ENCODE measurements around the gene VPS54. TPM values are rescaled to one million over a fixed set of nuclear protein-coding genes. Genes with fewer than 3 reads are reported as not detected.
"Not testable (repeated sequence)": the region's sequence is repeated elsewhere in the genome, so short reads cannot be mapped to it uniquely, and the experiment has no call there.

The VPS54 gene
- polyA plus RNA-seq, 3 donors, result 44.5 to 58.5 (median 46.1) TPM

DNA sequence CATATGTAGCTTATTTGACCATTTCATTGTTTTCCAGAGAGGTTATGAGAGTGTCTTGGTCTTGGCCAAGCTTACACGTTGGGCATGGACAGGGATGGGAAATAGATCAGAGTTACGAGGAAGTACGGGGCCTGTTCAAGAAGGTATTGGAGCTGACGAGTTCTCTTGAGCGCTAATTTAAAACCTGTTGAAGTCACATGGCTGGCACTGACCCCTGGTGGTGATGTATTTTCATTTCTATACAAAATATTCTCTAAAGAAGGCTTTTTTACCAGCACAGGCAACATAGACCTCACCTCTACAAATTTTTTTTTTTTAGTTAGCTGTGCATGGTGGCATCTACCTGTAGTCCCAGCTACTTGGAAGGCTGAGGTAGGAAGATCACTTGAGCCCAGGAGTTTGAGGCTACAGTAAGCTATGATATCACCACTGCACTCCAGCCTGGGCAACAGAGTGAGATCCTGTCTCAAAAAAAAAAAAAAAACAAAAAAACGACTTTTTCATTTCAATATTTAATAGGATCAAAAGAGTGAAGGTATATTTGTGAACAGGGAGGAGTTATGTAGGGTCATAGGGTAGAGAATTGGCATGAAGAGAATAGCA lies 157.9 kb downstream of the VPS54 start:
- DNase-seq (ENCODE audit: extremely low read depth in 1 of 11, low read depth in 9 of 11, low spot score in 4 of 11), result peak in 4 of 11 donors; percentile 23 to 45 (median 33)

DNA sequence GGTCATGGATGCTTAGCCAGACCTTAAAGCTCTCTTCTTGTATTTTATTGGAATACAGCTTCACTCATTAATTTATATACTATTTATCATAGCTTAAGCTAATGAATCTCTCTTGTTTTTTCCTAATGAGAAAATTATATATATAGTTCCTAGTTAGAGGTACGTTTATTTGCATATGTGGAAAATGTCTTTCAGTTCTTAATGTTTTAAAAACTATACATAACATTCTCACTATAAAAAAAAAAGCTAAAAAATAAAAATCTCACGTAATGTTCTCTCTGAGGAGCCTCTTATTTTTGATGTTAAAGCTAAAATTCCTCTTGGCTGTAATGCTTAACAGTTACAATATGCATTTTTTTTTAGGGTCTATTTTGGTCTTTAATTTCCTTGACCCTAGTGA lies 160.9 kb downstream of the VPS54 start:
- no peak for DNase-seq (ENCODE audit: extremely low read depth in 1 of 11, low read depth in 9 of 11, low spot score in 4 of 11)

DNA sequence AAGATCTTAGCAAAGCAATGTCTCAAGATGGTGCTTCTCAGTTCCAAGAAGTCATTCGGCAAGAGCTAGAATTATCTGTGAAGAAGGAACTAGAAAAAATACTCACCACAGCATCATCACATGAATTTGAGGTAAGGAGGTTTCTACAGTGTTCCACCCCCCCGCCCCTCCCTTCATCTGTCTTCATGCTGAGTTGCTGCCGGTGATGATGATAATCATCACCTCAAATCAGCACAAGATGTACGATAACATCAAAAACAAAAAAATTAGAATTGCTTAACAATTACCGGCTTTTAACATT lies 163.0 kb downstream of the VPS54 start:
- no peak for DNase-seq (ENCODE audit: extremely low read depth in 1 of 11, low read depth in 9 of 11, low spot score in 4 of 11)

- DNase-seq (ENCODE audit: extremely low read depth in 1 of 11, low read depth in 9 of 11, low spot score in 4 of 11), result no peak
These were observed 163.6 kb downstream of the VPS54 start for GRCh38 chr2:63855418-63856302.

- no peak for DNase-seq (ENCODE audit: extremely low read depth in 1 of 11, low read depth in 9 of 11, low spot score in 4 of 11)
These were observed 165.5 kb downstream of the VPS54 start for GRCh38 chr2:63853527-63854310.

- DNase-seq (ENCODE audit: extremely low read depth in 1 of 11, low read depth in 9 of 11, low spot score in 4 of 11), result no peak
These were observed 167.4 kb downstream of the VPS54 start for GRCh38 chr2:63851691-63852311.

DNA sequence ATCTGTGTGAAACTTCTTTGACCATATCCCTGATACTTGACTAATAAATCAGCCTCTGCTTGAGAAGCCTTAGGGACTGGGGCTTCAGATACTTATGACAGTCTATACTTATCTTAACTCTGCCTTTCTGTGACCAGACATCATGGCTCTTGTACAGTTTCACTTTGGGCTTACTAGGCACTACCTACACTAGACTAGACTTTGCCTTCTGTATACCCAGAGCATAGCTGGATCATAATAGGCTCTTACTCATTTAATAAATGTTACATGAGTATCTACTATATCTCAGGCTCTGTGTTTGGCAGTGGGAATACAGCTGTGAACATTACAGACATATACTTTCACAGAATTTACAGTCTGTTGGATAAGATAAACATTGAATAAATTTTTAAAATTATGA lies 168.6 kb downstream of the VPS54 start:
- DNase-seq (ENCODE audit: extremely low read depth in 1 of 11, low read depth in 9 of 11, low spot score in 4 of 11), result no peak

- no peak for DNase-seq (ENCODE audit: extremely low read depth in 1 of 11, low read depth in 9 of 11, low spot score in 4 of 11)
These were observed 169.0 kb downstream of the VPS54 start for GRCh38 chr2:63850204-63850571.

DNA sequence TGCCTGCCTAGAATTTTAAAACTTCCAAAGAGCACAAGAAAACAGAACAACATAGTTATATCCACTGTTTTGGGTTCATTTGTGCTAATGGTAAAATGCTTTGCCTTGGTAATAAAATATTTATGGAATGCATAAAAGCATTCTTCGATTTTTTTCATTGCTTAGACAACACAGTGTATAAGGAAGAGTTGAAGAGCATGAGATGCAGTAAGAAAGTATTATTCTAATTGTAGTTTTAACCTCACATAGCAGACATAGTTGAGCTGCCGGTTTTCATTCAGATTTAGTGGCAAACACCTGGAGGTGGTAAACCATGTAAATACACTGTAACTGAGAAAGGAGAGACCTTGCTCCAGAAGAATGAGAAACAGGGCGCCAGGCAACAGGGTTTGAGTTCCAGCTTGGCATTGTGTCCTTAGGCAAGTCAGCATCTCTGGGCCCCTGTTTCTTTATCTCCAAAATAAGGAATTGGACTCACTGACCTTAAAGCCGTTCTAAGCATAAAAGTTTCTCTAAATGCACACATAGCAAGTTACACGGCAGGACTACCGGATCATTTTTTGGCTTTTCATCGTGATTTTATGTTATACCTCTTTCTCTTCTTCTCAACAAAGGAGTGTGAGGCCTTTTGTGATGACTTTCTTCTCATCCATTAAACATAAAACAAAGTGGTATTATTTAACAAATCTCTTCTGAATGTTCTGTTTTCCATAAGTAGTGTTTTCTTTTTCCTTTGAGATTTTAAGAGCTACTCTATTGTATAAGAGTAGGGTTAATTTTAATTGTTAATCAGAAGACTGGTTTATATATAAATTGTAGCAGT lies 169.6 kb downstream of the VPS54 start:
- peak in 1 of 11 donors; percentile 13 for DNase-seq (ENCODE audit: extremely low read depth in 1 of 11, low read depth in 9 of 11, low spot score in 4 of 11)

DNA sequence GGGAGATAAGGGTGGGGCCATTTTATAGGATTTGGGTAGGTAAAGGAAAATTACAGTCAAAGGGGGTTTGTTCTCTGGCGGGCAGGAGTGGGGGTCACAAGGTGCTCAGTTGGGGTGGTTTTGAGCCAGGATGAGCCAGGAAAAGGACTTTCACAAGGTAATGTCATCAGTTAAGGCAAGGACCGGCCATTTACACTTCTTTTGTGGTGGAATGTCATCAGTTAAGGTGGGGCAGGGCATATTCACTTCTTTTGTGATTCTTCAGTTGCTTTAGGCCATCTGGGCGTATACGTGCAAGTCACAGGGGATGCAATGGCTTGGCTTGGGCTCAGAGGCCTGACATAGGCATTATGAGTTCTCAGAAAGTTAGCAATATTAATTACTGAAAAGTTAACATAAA lies 171.7 kb downstream of the VPS54 start:
- not testable (repeated sequence) for DNase-seq (ENCODE audit: extremely low read depth in 1 of 11, low read depth in 9 of 11, low spot score in 4 of 11)

GRCh38 chr2:63846487-63846886 lies 172.7 kb downstream of the VPS54 start:
- no peak for DNase-seq (ENCODE audit: extremely low read depth in 1 of 11, low read depth in 9 of 11, low spot score in 4 of 11)

- DNase-seq (ENCODE audit: extremely low read depth in 1 of 11, low read depth in 9 of 11, low spot score in 4 of 11), result no peak
These were observed 173.4 kb downstream of the VPS54 start for GRCh38 chr2:63845866-63846265.

- DNase-seq (ENCODE audit: extremely low read depth in 1 of 11, low read depth in 9 of 11, low spot score in 4 of 11), result no peak
These were observed 174.6 kb downstream of the VPS54 start for GRCh38 chr2:63844616-63845015.

DNA sequence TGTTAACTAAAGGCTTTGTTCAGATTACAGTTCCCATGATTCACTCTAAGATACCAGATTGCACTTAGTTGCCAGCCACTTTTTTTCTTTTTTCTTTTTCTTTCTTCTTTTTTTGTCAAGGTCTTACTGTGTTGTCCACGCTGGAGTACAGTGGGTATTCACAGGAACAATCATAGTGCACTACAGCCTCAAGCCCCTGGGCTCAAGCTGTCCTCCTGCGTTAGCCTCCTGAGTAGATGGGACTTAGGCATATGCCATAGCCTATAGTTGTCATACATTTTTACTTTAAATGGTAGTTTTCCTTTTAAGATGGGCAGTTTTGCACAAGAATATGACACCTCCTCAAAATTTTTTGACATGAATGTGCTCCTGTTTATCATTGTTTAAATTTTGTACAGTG lies 175.4 kb downstream of the VPS54 start:
- no peak for DNase-seq (ENCODE audit: extremely low read depth in 1 of 11, low read depth in 9 of 11, low spot score in 4 of 11)

- DNase-seq (ENCODE audit: extremely low read depth in 1 of 11, low read depth in 9 of 11, low spot score in 4 of 11), result no peak
These were observed 176.1 kb downstream of the VPS54 start for GRCh38 chr2:63843093-63843492.

GRCh38 chr2:63842149-63843061 lies 176.8 kb downstream of the VPS54 start:
- DNase-seq (ENCODE audit: extremely low read depth in 1 of 11, low read depth in 9 of 11, low spot score in 4 of 11), result peak in 1 of 11 donors; percentile 36
